PFSK-1 (cell line): ENCODE measurements around the gene NR6A1.

ENCODE experiments used
- FOXP2 ChIP-seq: optimal IDR thresholded peaks from 2 replicates; pipeline ENCODE3; 2011; ENCODE audit warnings: borderline replicate concordance, control low read depth, inconsistent platforms; ENCODE audit not compliant: insufficient read depth; ENCODE audit errors: extremely low read length, extremely low read depth
- TAF1 ChIP-seq: IDR thresholded peaks from 2 replicates; pipeline ENCODE4 v1.6.1; 2012; ENCODE audit warnings: low read length, control low read depth, borderline replicate concordance; ENCODE audit not compliant: insufficient read depth

DNA sequence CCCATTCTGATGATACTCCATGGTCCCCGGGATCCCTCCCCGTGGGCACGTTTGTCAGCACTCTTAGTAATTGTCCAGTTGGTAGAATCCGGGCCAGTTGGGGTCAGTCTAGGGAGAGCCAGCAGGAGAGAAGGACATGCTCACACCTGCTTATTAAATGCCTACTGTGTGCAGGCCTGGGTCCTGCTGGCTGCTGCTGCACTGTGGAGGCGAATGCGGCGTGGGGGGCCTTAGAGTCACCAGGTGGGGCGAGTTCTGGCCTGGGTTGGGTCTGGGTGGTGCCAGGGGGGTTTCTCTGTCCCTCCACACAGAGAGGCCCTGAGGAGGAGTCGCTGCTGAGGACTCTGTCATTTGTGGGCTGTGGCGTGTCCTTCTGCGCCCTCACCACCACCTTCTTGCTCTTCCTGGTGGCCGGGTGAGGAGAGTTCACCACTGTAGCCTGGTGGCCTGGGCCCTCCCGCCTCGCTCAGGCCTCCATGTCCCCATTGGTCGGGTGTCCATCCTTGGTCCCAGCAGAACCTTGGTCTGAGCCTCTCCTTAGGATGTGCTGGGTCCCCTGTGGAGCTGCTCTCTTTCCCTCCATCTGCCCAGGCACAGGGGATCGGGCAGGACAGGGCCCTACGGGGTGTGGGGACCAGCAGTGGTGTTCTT is 303.6 kb downstream of the NR6A1 start:
- TF ChIP-seq FOXP2 (no peak), TAF1 (no peak)
